HG03108 (cell line): ENCODE data around the gene CAVIN3.

Source experiments
- ATAC-seq: cut with Tn5 transposase; IDR thresholded peaks from one replicate; pipeline ENCODE4 v1.9.1; 2021; ENCODE audit warnings: moderate library complexity; ENCODE audit not compliant: unreplicated experiment

The CAVIN3 gene

GRCh38 chr11:6270584-6271246, 49.6 kb downstream of the CAVIN3 start:
- ATAC-seq, result no peak

DNA sequence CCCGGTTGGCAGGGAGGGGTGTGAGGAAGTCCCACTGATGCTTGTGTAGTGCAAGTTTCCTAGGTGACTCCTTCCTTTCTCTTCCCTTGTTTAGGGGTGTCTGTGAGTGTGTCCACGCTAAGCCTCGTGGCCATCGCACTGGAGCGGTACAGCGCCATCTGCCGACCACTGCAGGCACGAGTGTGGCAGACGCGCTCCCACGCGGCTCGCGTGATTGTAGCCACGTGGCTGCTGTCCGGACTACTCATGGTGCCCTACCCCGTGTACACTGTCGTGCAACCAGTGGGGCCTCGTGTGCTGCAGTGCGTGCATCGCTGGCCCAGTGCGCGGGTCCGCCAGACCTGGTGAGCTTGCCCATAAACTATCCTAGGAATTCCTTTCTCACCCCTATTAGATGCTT, 50.3 kb downstream of the CAVIN3 start:
- no peak for ATAC-seq
